ENCODE measurements around the gene GAP43.

GAP43 gene

GRCh38 chr3:115623044-115623868, at the start of gene GAP43:
TSS of gene GAP43 (plus strand) at chr3:115623510. CDS start at chr3:115623690, 180 bp downstream.
- no peak for DNase-seq (ENCODE audit: low read depth)

- no peak for DNase-seq (ENCODE audit: low read depth)
Measured at GRCh38 chr3:115576325-115576875, 46.9 kb upstream of the GAP43 start.

GRCh38 chr3:115577000-115577399, 46.3 kb upstream of the GAP43 start:
- no peak for DNase-seq (ENCODE audit: low read depth)

- DNase-seq (ENCODE audit: low read depth): no peak
Measured at GRCh38 chr3:115578331-115578730, 45.0 kb upstream of the GAP43 start.

GRCh38 chr3:115580566-115580965, 42.7 kb upstream of the GAP43 start:
- no peak for DNase-seq (ENCODE audit: low read depth)

GRCh38 chr3:115581362-115582135, 41.8 kb upstream of the GAP43 start:
- no peak for DNase-seq (ENCODE audit: low read depth)

- no peak for DNase-seq (ENCODE audit: low read depth)
Measured at GRCh38 chr3:115588201-115589115, 34.9 kb upstream of the GAP43 start.

- no peak for DNase-seq (ENCODE audit: low read depth)
Measured at GRCh38 chr3:115590873-115591272, 32.4 kb upstream of the GAP43 start.

GRCh38 chr3:115595611-115596275, 27.6 kb upstream of the GAP43 start:
- no peak for DNase-seq (ENCODE audit: low read depth)

- no peak for DNase-seq (ENCODE audit: low read depth)
Measured at GRCh38 chr3:115598216-115598615, 25.1 kb upstream of the GAP43 start.

GRCh38 chr3:115602194-115602593, 21.1 kb upstream of the GAP43 start:
- no peak for DNase-seq (ENCODE audit: low read depth)

- DNase-seq (ENCODE audit: low read depth): no peak
Measured at GRCh38 chr3:115611630-115612029, 11.7 kb upstream of the GAP43 start.

GRCh38 chr3:115615001-115615814, 8.1 kb upstream of the GAP43 start:
- DNase-seq (ENCODE audit: low read depth): no peak

- DNase-seq (ENCODE audit: low read depth): no peak
Measured at GRCh38 chr3:115616461-115616860, 6.8 kb upstream of the GAP43 start.

- no peak for DNase-seq (ENCODE audit: low read depth)
Measured at GRCh38 chr3:115617591-115617990, 5.7 kb upstream of the GAP43 start.

GRCh38 chr3:115624029-115624741, 875 bp downstream of the GAP43 start:
- no peak for DNase-seq (ENCODE audit: low read depth)

- no peak for DNase-seq (ENCODE audit: low read depth)
Measured at GRCh38 chr3:115624901-115625300, 1.6 kb downstream of the GAP43 start.

GRCh38 chr3:115626006-115626409, 2.7 kb downstream of the GAP43 start:
- DNase-seq (ENCODE audit: low read depth): no peak

- DNase-seq (ENCODE audit: low read depth): no peak
Measured at GRCh38 chr3:115626721-115627120, 3.4 kb downstream of the GAP43 start.
